ENCODE measurements around the gene MVP.
"Not testable (repeated sequence)": the region's sequence is repeated elsewhere in the genome, so short reads cannot be mapped to it uniquely, and the experiment has no call there.

The MVP gene

GRCh38 chr16:29815793-29816693 lies 4.2 kb upstream of the MVP start, which contains the start of gene PAGR1:
TSS of gene PAGR1 (plus strand) at chr16:29816152. CDS start at chr16:29816526, 374 bp downstream.
- DNase-seq, result peak; percentile 100

DNA sequence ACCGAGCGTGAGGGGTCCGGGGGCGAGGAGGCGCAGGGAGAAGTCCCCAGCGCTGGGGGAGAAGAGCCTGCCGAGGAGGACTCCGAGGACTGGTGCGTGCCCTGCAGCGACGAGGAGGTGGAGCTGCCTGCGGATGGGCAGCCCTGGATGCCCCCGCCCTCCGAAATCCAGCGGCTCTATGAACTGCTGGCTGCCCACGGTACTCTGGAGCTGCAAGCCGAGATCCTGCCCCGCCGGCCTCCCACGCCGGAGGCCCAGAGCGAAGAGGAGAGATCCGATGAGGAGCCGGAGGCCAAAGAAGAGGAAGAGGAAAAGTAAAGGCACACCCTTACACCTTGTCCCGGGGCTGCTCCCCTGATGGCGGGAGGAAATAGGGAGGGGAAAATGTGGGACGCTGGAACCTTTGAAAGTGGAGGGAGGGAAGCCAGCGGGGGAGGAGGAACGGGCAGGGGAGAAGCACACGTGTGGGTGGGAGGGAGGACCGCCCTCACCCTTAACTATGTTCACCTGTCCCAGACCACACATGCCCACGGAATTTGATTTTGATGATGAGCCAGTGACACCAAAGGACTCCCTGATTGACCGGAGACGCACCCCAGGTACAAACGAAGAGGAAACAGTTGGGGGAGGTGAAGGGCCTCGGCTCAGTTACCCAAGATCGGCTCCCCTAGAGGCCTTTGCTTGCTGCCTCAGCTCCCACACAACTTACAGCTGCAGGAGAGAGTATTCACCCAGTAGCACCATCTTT lies 3.4 kb upstream of the MVP start:
- DNase-seq, result peak; percentile 41

DNA sequence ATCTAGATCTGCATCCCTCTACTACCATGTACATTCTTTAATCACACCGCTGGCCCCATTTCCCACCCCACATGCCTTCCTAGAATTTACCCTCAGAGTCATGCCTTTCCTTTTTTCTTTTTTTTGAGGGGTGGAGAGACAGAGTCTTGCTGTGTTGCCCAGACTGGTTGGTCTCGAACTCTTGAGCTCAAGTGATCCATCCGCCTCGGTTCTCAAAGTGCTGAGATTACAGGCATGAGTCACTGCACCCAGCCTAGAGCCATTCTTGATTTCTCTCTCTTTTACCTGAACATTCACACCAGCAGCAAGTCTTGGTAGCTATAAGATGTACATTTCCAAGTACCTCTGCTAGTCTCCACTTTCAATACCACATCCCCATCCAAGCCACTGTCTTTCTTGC lies 2.2 kb upstream of the MVP start:
- no peak for DNase-seq

DNA sequence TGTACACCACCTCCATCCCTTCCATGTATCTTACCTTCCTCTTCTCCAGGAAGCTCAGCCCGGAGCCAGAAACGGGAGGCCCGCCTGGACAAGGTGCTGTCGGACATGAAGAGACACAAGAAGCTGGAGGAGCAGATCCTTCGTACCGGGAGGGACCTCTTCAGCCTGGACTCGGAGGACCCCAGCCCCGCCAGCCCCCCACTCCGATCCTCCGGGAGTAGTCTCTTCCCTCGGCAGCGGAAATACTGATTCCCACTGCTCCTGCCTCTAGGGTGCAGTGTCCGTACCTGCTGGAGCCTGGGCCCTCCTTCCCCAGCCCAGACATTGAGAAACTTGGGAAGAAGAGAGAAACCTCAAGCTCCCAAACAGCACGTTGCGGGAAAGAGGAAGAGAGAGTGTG lies 756 bp upstream of the MVP start:
- no peak for DNase-seq

DNA sequence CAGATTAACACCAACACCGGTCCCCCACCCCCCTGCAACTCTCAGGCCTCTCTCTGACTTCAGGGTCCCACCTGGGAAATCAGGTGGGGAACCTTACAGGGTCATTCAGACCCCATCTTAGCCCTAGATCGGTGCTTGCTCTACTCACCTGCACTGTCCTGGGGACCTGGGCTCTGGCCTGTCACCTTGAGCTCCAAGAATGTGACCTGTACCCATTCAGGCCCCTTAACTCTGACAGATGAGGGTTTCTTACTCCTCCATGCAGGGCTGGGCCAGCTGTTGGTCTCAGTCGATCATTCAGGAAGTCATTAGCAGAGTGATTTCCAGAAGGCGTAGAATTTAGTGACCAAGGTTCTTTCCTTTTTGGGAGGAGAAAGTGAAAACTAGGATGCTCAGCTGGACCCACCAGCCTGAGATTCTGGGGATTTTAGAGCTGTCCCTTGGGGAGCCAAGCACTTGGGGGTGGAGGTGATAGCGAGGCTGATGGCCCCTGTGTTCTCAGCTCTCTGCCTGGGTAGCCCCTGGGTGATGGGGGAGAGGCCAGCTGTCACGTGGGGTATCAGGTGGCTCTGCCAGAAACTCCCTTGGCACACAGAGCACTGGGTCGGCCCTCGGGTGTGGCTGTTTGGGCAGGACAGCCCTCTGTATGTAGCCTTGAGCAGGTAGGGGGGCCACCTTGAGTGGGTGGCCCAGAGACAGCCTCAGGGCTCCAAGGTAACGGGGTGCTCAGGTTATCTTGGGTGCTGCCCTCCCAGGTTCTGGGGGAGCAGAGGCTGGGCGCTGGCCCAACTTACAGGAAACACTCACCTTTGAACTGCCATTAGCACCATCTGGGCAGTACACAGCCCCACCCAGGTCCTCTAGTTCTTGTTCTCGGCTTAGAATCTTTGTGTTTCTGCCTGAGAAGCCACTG lies 724 bp downstream of the MVP start:
- DNase-seq, result peak; percentile 55

GRCh38 chr16:29821643-29822115 lies 1.4 kb downstream of the MVP start:
- DNase-seq, result no peak

DNA sequence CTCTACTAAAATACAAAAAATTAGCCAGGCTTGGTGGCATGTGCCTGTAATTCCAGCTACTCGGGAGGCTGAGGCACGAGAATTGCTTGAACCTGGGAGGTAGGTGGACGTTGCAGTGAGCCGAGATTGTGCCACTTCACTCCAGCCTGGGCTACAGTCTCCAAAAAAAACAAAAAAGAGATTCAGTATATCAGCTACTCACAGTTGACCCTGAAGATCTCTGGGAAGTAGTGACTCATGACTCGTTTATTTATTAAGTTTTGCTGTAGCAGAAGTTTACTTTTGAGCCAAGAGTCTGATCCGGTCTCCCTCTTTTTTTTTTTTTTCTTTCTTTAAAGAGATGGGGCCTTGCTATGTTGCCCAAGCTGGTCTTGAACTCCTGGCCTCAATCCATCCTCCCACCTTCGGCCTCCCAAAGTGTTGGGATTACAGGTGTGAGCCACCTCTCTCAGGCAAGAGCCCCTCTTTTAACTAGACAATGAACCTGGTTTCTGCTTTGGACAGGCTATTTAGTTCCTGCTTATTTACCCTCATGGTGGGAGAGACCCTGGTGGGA lies 4.4 kb downstream of the MVP start:
- no peak for DNase-seq

DNA sequence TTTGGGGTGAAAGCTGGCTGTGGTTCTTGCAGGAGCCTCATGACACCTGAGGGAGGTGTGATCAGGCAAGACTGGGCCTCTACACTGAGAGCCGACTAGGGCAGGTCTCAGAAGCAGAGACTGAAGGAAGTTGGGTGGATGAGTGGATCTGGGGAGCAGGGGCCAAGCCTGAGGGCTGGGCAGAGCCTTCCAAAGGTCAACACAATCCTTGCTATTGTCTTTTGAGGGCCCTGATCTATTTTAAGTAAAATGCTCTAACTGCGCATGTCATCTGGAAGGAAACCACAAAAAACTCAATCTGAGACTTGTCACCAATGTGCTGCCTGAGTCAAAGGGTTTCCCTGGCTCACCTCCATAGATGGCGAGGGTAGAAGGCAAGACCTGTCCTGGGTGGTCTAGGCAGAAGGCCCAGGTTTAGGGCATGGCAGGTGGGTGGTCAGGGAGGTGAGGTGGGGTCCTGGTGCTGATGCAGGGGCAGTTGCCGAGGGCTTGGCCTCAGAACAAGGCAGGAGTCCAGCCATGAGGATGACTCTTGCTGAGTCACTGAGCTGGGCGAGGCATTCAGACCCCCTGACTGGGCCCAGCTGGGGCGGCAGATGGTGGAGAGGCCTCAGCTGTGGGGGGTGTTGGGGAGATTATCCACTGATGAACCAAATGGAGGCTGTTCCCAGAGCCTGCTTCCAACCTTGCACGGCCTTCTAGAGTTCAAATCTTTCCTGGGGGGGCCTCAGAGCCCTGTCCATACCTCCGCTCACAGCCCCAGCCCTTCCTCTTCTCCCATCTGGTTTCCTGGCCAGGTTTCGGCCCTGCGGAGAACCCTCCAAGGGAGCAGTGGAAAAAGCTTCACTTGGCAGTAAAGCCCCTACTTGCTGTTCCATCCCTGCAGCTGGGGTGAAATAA lies 5.1 kb downstream of the MVP start:
- DNase-seq, result no peak

- DNase-seq, result no peak
Measured at GRCh38 chr16:29826342-29826695, 6.1 kb downstream of the MVP start.

GRCh38 chr16:29830774-29831173 lies 10.5 kb downstream of the MVP start:
- DNase-seq, result no peak

DNA sequence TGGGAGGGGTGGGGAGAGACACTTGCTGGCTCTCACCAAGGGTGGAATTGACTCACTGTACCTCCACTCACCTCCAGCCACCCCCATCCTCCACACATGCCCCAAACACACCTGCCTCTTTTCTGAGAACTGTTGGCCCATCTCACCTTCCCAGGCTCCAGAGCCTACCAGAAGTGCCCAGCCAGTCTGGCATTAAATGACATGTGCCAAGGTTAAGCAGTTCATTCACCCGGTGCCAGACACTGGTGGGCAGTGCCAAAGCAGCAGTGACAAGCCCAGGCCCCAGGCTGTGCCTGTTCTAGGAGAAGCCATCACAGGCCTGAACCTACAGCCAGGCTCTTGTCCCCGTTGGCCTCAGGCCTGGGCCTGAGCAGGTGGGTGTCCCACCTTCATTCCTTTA lies 11.2 kb downstream of the MVP start:
- no peak for DNase-seq

DNA sequence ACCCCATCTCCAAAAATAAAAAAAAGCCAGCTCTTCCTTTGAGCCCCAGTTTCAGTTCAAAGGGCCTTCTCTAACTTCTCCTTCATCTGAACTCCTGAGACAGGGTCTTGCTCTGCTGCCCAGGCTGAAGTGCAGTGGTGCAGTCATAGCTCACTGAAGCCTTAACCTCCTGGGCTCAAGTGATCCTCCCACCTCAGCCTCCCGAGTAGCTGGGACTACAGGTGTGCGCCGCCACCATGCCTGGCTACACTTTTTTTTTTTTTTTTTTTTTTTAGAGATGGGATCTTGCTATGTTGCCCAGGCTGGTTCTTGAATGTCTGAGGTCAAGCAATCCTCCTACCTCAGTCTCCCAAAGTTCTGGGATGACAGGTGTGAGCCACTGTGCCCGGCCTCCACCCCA lies 13.0 kb downstream of the MVP start:
- not testable (repeated sequence) for DNase-seq

- DNase-seq, result no peak
Measured at GRCh38 chr16:29834079-29834478, 13.8 kb downstream of the MVP start.

GRCh38 chr16:29835926-29836325 lies 15.7 kb downstream of the MVP start:
- DNase-seq, result no peak

DNA sequence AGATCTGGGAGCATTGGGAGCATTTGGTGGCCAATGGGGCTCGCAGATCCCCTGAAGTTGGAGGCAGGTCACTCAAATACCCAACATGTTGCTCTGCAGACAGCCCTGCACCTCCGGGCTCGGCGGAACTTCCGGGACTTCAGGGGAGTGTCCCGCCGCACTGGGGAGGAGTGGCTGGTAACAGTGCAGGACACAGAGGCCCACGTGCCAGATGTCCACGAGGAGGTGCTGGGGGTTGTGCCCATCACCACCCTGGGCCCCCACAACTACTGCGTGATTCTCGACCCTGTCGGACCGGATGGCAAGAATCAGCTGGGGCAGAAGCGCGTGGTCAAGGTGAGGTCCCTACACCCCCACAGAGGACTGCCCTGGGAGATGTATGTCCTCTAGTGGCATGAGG lies 16.4 kb downstream of the MVP start:
- no peak for DNase-seq

GRCh38 chr16:29837841-29838240 lies 17.6 kb downstream of the MVP start:
- DNase-seq, result no peak

DNA sequence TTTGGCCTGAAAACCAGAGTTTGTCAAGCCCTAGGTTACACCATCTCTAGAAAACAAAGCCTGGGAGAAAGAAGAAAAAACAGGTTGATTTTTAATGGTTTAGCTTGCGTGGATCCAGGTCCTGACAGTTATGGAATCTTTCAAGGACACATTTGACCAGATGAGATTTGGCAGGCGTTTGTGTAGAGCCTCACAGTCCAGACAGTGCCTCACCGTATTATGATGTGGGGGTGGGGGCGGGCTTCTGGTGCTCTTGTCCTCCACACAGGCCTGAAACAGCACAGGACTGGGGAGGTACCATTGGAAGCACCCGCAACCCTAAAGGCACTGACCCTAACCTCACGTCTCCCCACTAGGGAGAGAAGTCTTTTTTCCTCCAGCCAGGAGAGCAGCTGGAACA lies 19.6 kb downstream of the MVP start:
- DNase-seq, result no peak

DNA sequence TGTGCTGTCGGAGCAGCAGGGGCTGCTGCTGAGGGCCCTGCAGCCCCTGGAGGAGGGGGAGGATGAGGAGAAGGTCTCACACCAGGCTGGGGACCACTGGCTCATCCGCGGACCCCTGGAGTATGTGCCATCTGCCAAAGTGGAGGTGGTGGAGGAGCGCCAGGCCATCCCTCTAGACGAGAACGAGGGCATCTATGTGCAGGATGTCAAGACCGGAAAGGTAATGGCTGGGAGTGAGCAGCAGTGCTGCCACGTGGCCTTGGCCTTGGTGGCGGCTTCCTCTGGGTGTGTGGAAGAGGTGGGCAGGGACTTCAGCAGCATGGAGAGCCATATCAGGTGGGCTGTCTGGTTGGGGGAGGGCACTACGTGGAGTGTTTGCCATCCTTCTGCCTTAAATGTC lies 20.0 kb downstream of the MVP start:
- no peak for DNase-seq

DNA sequence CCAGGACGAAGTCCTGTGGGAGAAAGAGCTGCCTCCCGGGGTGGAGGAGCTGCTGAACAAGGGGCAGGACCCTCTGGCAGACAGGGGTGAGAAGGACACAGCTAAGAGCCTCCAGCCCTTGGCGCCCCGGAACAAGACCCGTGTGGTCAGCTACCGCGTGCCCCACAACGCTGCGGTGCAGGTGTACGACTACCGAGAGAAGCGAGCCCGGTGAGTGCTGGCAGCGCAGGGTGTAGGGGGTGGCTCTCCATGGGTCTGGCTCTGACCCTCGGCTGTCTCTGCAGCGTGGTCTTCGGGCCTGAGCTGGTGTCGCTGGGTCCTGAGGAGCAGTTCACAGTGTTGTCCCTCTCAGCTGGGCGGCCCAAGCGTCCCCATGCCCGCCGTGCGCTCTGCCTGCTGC lies 21.4 kb downstream of the MVP start:
- DNase-seq, result no peak

DNA sequence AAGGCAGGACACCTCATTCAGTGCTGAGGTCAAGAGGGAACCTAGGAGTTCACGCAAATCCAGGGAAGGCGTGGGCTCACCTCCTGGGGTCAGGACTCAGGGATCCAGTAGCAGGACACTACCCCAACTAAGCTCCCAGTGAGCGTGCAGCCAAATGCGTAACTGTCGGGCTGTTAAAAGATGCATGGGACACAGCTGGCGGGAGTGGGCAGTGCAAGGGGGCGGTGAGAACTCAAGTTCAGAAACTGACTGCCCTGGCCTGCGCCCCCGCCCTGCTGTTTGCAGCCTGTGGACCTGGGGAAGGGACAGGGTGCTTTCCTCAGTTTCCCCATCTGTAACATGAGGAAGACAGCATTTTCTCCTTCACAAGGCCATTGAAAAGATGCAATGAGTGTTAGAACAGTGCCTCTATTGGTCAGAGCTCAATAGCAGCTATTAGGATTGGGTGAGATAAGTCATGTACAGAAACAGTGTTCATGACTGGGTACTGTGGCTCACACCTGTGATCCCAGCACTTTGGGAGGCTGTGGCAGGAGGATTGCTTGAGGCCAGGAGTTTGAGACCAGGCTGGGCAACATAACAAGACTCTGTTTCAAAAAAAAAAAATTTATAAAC lies 22.6 kb downstream of the MVP start:
- no peak for DNase-seq

- no peak for DNase-seq
Measured at GRCh38 chr16:29843931-29844330, 23.7 kb downstream of the MVP start.

Data from CD4-positive, alpha-beta T cell treated with Interferon gamma for 1 hour (primary cell).